HG03558 (cell line): Measurements from ENCODE around the gene SMC6.

Experiments
- ATAC-seq: cut with Tn5 transposase; IDR thresholded peaks from one replicate; pipeline ENCODE4 v1.9.1; 2021; ENCODE audit warnings: moderate number of reproducible peaks; ENCODE audit not compliant: unreplicated experiment; ENCODE audit errors: extremely low read depth

The SMC6 gene

GRCh38 chr2:17719562-17720371 is 33.8 kb downstream of the SMC6 start:
- ATAC-seq = no peak

- ATAC-seq = no peak
Measured at GRCh38 chr2:17718689-17719088, 34.9 kb downstream of the SMC6 start.

GRCh38 chr2:17717666-17718065 is 35.9 kb downstream of the SMC6 start:
- no peak for ATAC-seq

GRCh38 chr2:17713291-17713690 is 40.3 kb downstream of the SMC6 start:
- ATAC-seq = no peak

- ATAC-seq = no peak
Measured at GRCh38 chr2:17710547-17711248, 42.9 kb downstream of the SMC6 start.

GRCh38 chr2:17709897-17710296 is 43.7 kb downstream of the SMC6 start:
- ATAC-seq = no peak

GRCh38 chr2:17708501-17708900 is 45.1 kb downstream of the SMC6 start:
- ATAC-seq = no peak

GRCh38 chr2:17706845-17707244 is 46.8 kb downstream of the SMC6 start:
- ATAC-seq = no peak

- no peak for ATAC-seq
Measured at GRCh38 chr2:17690776-17691175, 62.8 kb downstream of the SMC6 start.

GRCh38 chr2:17689010-17689409 is 64.6 kb downstream of the SMC6 start:
- ATAC-seq = no peak

- no peak for ATAC-seq
Measured at GRCh38 chr2:17688600-17688999, 65.0 kb downstream of the SMC6 start.

- no peak for ATAC-seq
Measured at GRCh38 chr2:17683981-17684380, 69.6 kb downstream of the SMC6 start.

- no peak for ATAC-seq
Measured at GRCh38 chr2:17682098-17682857, 71.3 kb downstream of the SMC6 start.

GRCh38 chr2:17680119-17680518 is 73.5 kb downstream of the SMC6 start:
- ATAC-seq = no peak

GRCh38 chr2:17674817-17675216 is 78.8 kb downstream of the SMC6 start:
- ATAC-seq = no peak

GRCh38 chr2:17672583-17673317 is 80.9 kb downstream of the SMC6 start:
- no peak for ATAC-seq

GRCh38 chr2:17667898-17668297 is 85.7 kb downstream of the SMC6 start:
- no peak for ATAC-seq

GRCh38 chr2:17664534-17664933 is 89.1 kb downstream of the SMC6 start:
- no peak for ATAC-seq

- no peak for ATAC-seq
Measured at GRCh38 chr2:17662723-17663122, 90.9 kb downstream of the SMC6 start.

- ATAC-seq = no peak
Measured at GRCh38 chr2:17661460-17661859, 92.2 kb downstream of the SMC6 start.
